ENCODE data around the gene CENPX. TPM values are rescaled to one million over a fixed set of nuclear protein-coding genes. Genes with fewer than 3 reads are reported as not detected.
A peak's percentile ranks its signal among the peaks of the same experiment; 100 is the strongest.

The CENPX gene
- total and polyA plus RNA-seq, 2 of the 13 experiments (the other 11 are each of a cell fraction or from before 2014, with no cell fraction given) = 92.7 to 170 TPM

DNA sequence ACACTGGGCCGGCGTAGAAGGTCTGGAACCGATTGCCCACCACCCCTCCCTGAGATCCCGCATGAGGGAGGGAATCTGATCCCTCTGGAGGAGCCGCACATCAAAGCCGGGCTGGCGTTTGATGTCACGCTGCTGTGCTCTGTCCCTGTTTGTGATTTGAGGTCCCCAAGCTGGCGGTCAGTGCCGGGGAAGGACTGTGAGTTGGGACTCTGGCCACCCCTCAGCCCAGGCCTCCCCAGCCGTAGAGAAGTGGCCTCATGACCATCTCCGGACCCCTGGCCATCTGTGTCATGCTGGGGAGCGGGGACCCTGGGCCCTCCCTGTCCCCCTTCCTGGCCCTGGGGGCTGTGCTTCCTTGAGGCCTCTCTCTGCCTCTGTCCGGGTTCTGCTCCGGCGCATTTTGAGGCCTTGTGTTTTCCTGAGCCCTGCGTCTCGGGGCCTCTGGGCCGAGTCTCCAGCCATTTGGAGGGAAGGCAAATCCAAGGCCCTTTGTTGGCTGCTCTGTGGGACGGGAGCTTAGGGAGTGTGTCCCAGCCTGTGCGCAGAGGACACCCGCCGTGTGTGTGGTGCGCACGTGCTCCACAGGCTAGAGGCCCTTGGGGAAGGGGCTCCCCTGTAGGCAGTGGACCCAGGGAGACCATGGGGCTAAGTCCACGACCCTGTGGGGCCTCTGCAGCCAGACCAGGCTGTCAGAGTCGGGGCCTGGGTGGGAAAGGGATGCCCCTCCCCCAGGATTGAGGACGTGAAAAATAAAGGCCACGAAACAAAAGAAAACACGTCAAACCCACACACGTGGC lies 30.2 kb downstream of the CENPX start (continued):
- no peak; the same call in 1 of the 2 replicates for TF ChIP-seq ZNF432 (CRISPR knock-in tag; IDR thresholded peaks at IDR 0.05; ENCODE audit: borderline replicate concordance)
- TF ChIP-seq CBX2 (IDR thresholded peaks at IDR 0.05; ENCODE audit: low read depth, low read length) = no peak
- TF ChIP-seq CBX2 (CRISPR knock-in tag; IDR thresholded peaks at IDR 0.05; ENCODE audit: low read depth) = peak; percentile 91; the same call in 1 of the 2 replicates
- TF ChIP-seq TBX2 (CRISPR knock-in tag; IDR thresholded peaks at IDR 0.05; ENCODE audit: borderline replicate concordance) = peak; percentile 91
- peak; percentile 99 for TF ChIP-seq ZNF558 (CRISPR knock-in tag; IDR thresholded peaks at IDR 0.05; ENCODE audit: borderline replicate concordance)
- TF ChIP-seq, protein P1, sequence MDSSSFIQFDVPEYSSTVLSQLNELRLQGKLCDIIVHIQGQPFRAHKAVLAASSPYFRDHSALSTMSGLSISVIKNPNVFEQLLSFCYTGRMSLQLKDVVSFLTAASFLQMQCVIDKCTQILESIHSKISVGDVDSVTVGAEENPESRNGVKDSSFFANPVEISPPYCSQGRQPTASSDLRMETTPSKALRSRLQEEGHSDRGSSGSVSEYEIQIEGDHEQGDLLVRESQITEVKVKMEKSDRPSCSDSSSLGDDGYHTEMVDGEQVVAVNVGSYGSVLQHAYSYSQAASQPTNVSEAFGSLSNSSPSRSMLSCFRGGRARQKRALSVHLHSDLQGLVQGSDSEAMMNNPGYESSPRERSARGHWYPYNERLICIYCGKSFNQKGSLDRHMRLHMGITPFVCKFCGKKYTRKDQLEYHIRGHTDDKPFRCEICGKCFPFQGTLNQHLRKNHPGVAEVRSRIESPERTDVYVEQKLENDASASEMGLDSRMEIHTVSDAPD (CRISPR knock-in tag; IDR thresholded peaks at IDR 0.05) = peak; percentile 92
- TF ChIP-seq U2AF2 (IDR thresholded peaks at IDR 0.05; ENCODE audit: low read depth, low read length) = 0 out of 2 replicates have a peak, but pooled peaks have one; percentile 87
- TF ChIP-seq ZSCAN31 (CRISPR knock-in tag; IDR thresholded peaks at IDR 0.05; ENCODE audit: low read depth) = no peak; the same call in none of the 2 replicates
- peak; percentile 99 for TF ChIP-seq ZSCAN21 (CRISPR knock-in tag; IDR thresholded peaks at IDR 0.05; ENCODE audit: borderline replicate concordance)
- TF ChIP-seq ZNF570 (CRISPR knock-in tag; IDR thresholded peaks at IDR 0.05; ENCODE audit: borderline replicate concordance) = peak; percentile 93
- TF ChIP-seq MATR3 (CRISPR knock-in tag; IDR thresholded peaks at IDR 0.05) = no peak
- no peak for TF ChIP-seq NR2F2 (IDR thresholded peaks at IDR 0.05; ENCODE audit: borderline replicate concordance, low read depth)
- TF ChIP-seq, protein P2, sequence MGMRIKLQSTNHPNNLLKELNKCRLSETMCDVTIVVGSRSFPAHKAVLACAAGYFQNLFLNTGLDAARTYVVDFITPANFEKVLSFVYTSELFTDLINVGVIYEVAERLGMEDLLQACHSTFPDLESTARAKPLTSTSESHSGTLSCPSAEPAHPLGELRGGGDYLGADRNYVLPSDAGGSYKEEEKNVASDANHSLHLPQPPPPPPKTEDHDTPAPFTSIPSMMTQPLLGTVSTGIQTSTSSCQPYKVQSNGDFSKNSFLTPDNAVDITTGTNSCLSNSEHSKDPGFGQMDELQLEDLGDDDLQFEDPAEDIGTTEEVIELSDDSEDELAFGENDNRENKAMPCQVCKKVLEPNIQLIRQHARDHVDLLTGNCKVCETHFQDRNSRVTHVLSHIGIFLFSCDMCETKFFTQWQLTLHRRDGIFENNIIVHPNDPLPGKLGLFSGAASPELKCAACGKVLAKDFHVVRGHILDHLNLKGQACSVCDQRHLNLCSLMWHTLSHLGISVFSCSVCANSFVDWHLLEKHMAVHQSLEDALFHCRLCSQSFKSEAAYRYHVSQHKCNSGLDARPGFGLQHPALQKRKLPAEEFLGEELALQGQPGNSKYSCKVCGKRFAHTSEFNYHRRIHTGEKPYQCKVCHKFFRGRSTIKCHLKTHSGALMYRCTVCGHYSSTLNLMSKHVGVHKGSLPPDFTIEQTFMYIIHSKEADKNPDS (CRISPR knock-in tag; IDR thresholded peaks at IDR 0.05) = no peak
- TF ChIP-seq ZNF775 (CRISPR knock-in tag; IDR thresholded peaks at IDR 0.05; ENCODE audit: borderline replicate concordance) = peak; percentile 95
- peak; percentile 93 for TF ChIP-seq ZNF33A (CRISPR knock-in tag; IDR thresholded peaks at IDR 0.05; ENCODE audit: borderline replicate concordance)
- no peak for TF ChIP-seq THYN1 (CRISPR knock-in tag; IDR thresholded peaks at IDR 0.05; ENCODE audit: borderline replicate concordance, low read depth)
- no peak; the same call in 1 of the 2 replicates for TF ChIP-seq NCOA1 (CRISPR knock-in tag; IDR thresholded peaks at IDR 0.05)
- TF ChIP-seq ADNP (CRISPR knock-in tag; IDR thresholded peaks at IDR 0.05) = peak; percentile 53
- TF ChIP-seq, protein P3, sequence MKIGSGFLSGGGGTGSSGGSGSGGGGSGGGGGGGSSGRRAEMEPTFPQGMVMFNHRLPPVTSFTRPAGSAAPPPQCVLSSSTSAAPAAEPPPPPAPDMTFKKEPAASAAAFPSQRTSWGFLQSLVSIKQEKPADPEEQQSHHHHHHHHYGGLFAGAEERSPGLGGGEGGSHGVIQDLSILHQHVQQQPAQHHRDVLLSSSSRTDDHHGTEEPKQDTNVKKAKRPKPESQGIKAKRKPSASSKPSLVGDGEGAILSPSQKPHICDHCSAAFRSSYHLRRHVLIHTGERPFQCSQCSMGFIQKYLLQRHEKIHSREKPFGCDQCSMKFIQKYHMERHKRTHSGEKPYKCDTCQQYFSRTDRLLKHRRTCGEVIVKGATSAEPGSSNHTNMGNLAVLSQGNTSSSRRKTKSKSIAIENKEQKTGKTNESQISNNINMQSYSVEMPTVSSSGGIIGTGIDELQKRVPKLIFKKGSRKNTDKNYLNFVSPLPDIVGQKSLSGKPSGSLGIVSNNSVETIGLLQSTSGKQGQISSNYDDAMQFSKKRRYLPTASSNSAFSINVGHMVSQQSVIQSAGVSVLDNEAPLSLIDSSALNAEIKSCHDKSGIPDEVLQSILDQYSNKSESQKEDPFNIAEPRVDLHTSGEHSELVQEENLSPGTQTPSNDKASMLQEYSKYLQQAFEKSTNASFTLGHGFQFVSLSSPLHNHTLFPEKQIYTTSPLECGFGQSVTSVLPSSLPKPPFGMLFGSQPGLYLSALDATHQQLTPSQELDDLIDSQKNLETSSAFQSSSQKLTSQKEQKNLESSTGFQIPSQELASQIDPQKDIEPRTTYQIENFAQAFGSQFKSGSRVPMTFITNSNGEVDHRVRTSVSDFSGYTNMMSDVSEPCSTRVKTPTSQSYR (CRISPR knock-in tag; IDR thresholded peaks at IDR 0.05; ENCODE audit: borderline replicate concordance) = peak; percentile 97
- peak; percentile 86; the same call in 1 of the 2 replicates for TF ChIP-seq FLYWCH1 (CRISPR knock-in tag; IDR thresholded peaks at IDR 0.05)
- peak; percentile 98 for TF ChIP-seq CHCHD3 (CRISPR knock-in tag; IDR thresholded peaks at IDR 0.05)
- peak; percentile 95 for TF ChIP-seq NR1H2 (CRISPR knock-in tag; IDR thresholded peaks at IDR 0.05; ENCODE audit: borderline replicate concordance, low read depth)

Measured in HepG2 (cell line).